ENCODE measurements around the gene REN. TPM values are rescaled to one million over a fixed set of nuclear protein-coding genes. Genes with fewer than 3 reads are reported as not detected.
A peak's percentile ranks its signal among the peaks of the same experiment; 100 is the strongest.

Gene REN
- total and polyA plus RNA-seq, 9 donors, result 0.31 TPM; not detected in 8

DNA sequence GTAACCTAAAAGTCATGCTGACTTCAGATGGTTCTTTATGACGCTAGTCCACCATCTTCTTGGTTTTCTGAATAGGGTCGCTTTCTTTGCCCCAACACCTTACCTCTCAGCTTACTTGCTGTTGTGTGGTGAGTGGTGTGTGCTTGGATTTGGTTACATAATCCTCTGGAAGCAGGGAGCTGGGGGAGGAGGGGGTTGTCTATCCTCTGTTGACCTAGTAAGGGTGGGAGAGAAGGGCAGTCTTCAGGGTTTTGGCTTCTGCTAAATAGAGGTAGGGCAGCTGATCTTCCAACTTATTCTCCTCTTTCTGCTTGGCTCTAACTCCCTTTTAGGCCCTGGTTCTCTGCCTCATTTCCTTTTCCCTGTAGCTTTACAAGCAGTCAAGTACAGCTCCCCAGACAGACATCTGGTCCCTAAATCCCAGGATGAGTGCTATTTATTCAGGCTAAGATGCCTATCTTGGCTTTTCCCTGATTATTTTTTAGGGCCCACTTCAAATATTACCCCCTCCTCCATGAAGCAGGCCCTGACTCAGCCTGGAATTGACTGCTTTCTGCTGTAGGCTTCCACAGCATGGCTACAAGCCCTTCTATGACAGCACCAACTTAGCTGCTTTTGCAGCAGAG lies 6.4 kb upstream of the REN start:
- Histone ChIP-seq H3K4me1 (ENCODE audit: control insufficient read depth, insufficient read depth, low read length) (no peaks in the 10 kb centered on the region), H3K4me3 (ENCODE audit: low read length) (no peak overlapping the region), H3K27ac (ENCODE audit: low read length) (no peak overlapping the region), H3K27me3 (ENCODE audit: control insufficient read depth, insufficient read depth, low read length) (peaks cover 14% of the 10 kb centered on the region), H3K9me3 (replicated peaks; ENCODE audit: control insufficient read depth, low read depth, low read length) (no peaks in the 10 kb centered on the region), H3K36me3 (ENCODE audit: control insufficient read depth, insufficient read depth, low read length) (no peaks in the 10 kb centered on the region)
- no CpG with 5 or more reads among the region's 2 CpGs for WGBS (ENCODE audit: insufficient coverage)
- DNase-seq, result no peak

DNA sequence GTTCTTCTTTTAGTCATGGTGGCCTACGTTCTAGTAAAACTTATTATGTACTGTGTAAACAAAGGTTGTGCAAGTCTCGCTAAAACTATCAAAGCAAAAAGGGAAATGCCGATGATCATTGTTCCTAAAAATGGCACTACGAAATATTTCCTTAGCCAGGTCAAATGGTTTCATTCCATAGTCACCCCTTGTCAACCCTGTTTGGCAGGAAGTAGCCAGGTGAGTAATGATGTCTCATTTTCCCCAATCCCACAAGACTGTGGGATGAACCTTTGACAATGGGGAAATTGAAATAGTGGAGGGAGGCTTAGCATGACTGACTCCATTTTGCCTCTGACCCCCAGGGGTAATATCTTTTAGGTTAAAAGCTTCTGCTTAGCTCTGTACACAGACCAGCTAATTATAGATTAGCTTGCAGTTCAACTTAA lies 5.6 kb upstream of the REN start:
- WGBS (ENCODE audit: insufficient coverage), result no CpG with 5 or more reads among the region's 4 CpGs
- Histone ChIP-seq H3K4me3 (ENCODE audit: low read length) (no peak overlapping the region), H3K27ac (ENCODE audit: low read length) (no peak overlapping the region), H3K9me3 (replicated peaks; ENCODE audit: control insufficient read depth, low read depth, low read length) (no peaks in the 10 kb centered on the region), H3K4me1 (ENCODE audit: control insufficient read depth, insufficient read depth, low read length) (no peaks in the 10 kb centered on the region), H3K36me3 (ENCODE audit: control insufficient read depth, insufficient read depth, low read length) (no peaks in the 10 kb centered on the region), H3K27me3 (ENCODE audit: control insufficient read depth, insufficient read depth, low read length) (peaks cover 10% of the 10 kb centered on the region)
- no peak for DNase-seq

DNA sequence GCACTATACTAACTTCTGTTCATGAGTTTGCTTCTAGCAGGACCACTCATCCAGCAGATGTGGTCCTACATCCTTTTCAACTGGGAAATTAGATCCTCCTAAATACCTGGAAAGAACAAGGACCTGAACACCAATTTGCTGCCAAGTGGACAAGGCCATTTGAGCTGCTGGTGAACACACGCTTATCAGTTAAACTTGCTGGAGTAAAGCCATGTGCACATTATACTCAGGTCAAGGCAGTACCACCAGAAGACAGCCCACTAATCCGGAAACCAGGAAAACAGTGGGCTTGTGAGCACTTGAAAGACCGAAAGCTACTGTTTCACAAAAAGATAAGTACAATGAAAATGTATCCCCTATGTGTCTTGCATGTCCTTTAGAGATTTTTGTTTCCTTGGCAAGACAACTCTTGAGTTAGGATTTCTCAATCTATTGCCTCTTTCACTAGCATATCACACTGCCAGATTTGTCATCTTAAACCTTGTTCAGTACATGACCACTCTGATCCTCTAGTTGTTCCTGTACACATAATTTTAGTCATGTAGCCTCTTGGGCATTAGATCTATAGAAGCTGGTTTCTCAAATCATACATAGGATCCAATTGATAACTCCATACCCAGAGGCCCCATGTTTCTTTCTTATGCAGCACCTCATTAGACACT lies 4.5 kb upstream of the REN start:
- peaks cover 7% of the 10 kb centered on the region for H3K27me3 ChIP-seq (ENCODE audit: control insufficient read depth, insufficient read depth, low read length)
- H3K36me3 ChIP-seq (ENCODE audit: control insufficient read depth, insufficient read depth, low read length), result no peaks in the 10 kb centered on the region
- H3K4me1 ChIP-seq (ENCODE audit: control insufficient read depth, insufficient read depth, low read length), result no peaks in the 10 kb centered on the region
- no peak for DNase-seq
- H3K27ac ChIP-seq (ENCODE audit: low read length), result no peak overlapping the region
- H3K4me3 ChIP-seq (ENCODE audit: low read length), result no peak overlapping the region
- no peaks in the 10 kb centered on the region for H3K9me3 ChIP-seq (replicated peaks; ENCODE audit: control insufficient read depth, low read depth, low read length)
- 86% methylated on average over 1 of the region's 3 CpGs for WGBS (ENCODE audit: insufficient coverage)

DNA sequence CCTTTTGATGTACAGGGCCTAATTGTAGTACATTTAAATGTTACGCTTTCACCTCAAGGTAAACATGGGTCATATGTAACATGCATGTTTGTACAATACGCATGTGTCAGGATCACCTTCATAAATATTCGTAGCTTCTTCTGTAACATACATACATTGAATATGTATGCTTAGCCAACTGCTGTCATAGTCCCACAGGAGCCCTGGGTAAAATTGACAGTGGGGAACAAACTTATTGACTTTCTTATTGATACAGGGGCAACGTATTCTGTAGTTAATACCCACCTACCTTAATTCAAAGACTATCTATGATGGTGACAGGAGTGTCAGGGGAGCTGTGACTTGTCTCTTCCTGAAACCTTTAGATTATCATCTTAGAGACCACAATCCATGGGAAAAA lies 3.7 kb upstream of the REN start:
- Histone ChIP-seq H3K36me3 (ENCODE audit: control insufficient read depth, insufficient read depth, low read length) (no peaks in the 10 kb centered on the region), H3K4me1 (ENCODE audit: control insufficient read depth, insufficient read depth, low read length) (no peaks in the 10 kb centered on the region), H3K27ac (ENCODE audit: low read length) (no peak overlapping the region), H3K9me3 (replicated peaks; ENCODE audit: control insufficient read depth, low read depth, low read length) (no peaks in the 10 kb centered on the region), H3K4me3 (ENCODE audit: low read length) (no peak overlapping the region), H3K27me3 (ENCODE audit: control insufficient read depth, insufficient read depth, low read length) (peaks cover 4% of the 10 kb centered on the region)
- WGBS (ENCODE audit: insufficient coverage), result 100% methylated on average over 1 of the region's 4 CpGs
- no peak for DNase-seq

DNA sequence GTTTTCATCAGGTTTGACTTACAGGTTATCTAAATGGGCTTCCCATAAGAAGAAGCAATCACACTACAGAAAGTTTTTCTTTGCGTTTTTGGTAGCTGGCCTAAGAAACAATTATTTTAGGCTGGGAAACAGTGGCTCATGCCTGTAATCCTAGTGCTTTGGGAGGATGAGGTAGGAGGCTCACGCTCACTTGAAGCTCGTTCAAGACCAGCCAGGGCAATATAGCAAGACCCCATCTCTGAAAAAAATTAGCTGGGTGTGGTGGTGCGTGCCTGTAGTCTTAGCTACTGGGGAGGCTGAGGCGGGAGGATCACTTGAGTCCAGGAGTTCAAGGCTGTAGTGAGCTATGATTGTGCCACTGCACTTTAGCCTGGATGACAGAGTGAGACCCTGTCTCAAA lies 1.6 kb upstream of the REN start:
- H3K27ac ChIP-seq (ENCODE audit: low read length), result no peak overlapping the region
- 95% methylated on average over 2 of the region's 5 CpGs for WGBS (ENCODE audit: insufficient coverage)

DNA sequence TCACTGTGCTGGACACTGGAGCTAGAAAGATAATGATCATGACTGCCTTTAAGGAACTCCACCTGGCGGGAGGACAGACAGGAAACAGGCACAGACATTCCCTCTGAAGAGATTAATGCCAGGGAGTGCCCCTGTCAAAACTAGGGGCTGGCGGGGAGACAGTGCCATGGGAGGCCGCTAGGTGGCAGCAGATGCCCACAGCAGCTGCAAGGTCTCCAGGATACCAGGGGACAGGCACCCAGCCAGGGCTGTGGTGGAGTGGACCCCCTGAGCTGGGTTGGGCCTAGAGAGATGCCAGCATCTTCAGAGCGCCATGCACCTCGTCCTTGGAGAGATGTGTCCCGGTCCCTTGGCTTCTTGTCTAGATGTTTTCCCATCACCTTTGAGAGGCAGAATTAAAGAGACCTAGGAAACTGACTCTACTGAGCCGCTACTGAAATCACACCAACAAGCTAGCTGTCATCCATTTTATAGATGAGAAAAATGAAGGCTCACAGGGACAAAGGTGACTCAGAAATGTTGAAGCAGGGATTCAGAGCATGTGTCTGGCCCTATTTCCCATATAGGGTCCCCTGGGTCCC lies 3.6 kb downstream of the REN start:
- DNase-seq, result peak; percentile 74
- H3K9me3 ChIP-seq (replicated peaks; ENCODE audit: control insufficient read depth, low read depth, low read length), result no peaks in the 10 kb centered on the region

More for the DNA sequence above, 1.6 kb upstream of the REN start:
- no peaks in the 10 kb centered on the region for H3K9me3 ChIP-seq (replicated peaks; ENCODE audit: control insufficient read depth, low read depth, low read length)
- H3K4me3 ChIP-seq (ENCODE audit: low read length), result no peak overlapping the region
- H3K27me3 ChIP-seq (ENCODE audit: control insufficient read depth, insufficient read depth, low read length), result peaks cover 4% of the 10 kb centered on the region
- H3K4me1 ChIP-seq (ENCODE audit: control insufficient read depth, insufficient read depth, low read length), result peaks cover 2% of the 10 kb centered on the region
- H3K36me3 ChIP-seq (ENCODE audit: control insufficient read depth, insufficient read depth, low read length), result no peaks in the 10 kb centered on the region
- DNase-seq, result no peak

DNA sequence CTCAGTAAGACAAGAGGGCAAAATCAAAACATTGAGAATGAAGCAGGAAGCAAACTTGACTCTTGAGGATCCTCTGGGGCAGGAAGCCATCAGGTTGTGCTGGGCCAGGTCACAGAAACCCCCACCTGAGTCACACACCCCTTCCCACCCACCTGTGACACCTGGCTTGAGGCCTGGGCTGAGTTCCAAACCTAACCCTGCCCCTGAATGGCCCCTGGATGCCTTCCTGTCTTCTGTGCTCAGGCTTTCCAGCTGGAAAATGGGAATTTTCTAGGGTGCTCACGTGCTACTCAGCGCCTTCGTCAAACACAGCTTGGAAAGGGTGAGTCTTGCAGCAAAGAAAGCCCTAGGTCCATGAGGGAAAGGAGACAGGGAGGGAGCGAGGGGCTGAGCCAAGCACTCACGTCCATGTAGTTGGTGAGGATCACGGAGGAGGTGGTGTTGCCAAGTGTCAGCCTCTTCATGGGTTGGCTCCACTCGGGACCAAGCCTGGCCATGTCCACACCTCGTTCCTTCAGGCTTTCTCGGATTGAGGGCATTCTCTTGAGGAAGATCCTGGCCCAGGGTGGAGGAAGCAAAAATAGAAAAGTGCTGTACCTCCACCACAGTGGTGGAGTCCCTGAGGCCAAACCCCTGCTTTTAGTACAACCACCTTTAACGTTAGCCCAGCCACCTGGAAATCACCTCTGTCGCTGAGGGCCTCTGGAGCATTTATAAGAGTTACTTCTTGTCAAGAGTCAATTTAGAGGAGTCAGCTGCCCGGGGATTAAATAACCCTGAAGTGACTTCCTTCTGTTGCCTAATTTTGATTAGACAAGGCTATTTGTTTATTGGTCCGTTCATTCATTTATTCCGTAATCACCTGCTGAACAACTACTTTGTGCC lies 4.3 kb downstream of the REN start:
- H3K4me1 ChIP-seq (ENCODE audit: control insufficient read depth, insufficient read depth, low read length), result peaks cover 7% of the 10 kb centered on the region
- H3K36me3 ChIP-seq (ENCODE audit: control insufficient read depth, insufficient read depth, low read length), result no peaks in the 10 kb centered on the region
- no peaks in the 10 kb centered on the region for H3K9me3 ChIP-seq (replicated peaks; ENCODE audit: control insufficient read depth, low read depth, low read length)
- no peak overlapping the region for H3K4me3 ChIP-seq (ENCODE audit: low read length)
- peaks cover 18% of the 10 kb centered on the region for H3K27me3 ChIP-seq (ENCODE audit: control insufficient read depth, insufficient read depth, low read length)
- 53% methylated on average over 8 of the region's 14 CpGs for WGBS (ENCODE audit: insufficient coverage)
- H3K27ac ChIP-seq (ENCODE audit: low read length), result no peak overlapping the region
- DNase-seq, result no peak

More for the DNA sequence above, 3.6 kb downstream of the REN start:
- Histone ChIP-seq H3K27ac (ENCODE audit: low read length) (no peak overlapping the region), H3K4me1 (ENCODE audit: control insufficient read depth, insufficient read depth, low read length) (peaks cover 7% of the 10 kb centered on the region), H3K36me3 (ENCODE audit: control insufficient read depth, insufficient read depth, low read length) (no peaks in the 10 kb centered on the region), H3K4me3 (ENCODE audit: low read length) (no peak overlapping the region), H3K27me3 (ENCODE audit: control insufficient read depth, insufficient read depth, low read length) (peaks cover 18% of the 10 kb centered on the region)
- 0% methylated on average over 6 of the region's 7 CpGs for WGBS (ENCODE audit: insufficient coverage)

DNA sequence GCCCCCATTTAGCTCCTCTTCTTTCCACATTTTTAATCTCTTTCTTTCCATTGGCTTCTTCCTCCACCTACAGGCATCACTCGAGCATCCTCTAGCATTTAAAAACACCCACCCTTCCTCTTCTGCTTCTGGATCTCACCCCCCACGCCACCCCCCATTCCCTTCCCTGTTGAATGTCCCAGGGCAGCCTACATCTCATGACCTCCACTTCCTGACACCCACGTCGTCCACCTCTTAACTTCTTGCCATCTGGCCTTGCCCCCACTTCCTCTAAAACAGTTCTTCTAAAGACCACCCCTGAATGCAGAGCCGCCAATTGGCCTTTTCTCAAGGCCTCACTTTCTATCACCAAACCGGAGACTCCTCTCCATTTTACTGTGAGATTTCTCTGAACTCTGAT lies 8.2 kb downstream of the REN start:
- Histone ChIP-seq H3K9me3 (replicated peaks; ENCODE audit: control insufficient read depth, low read depth, low read length) (no peaks in the 10 kb centered on the region), H3K27ac (ENCODE audit: low read length) (no peak overlapping the region), H3K4me3 (ENCODE audit: low read length) (no peak overlapping the region), H3K27me3 (ENCODE audit: control insufficient read depth, insufficient read depth, low read length) (peaks cover 18% of the 10 kb centered on the region), H3K4me1 (ENCODE audit: control insufficient read depth, insufficient read depth, low read length) (peaks cover 7% of the 10 kb centered on the region), H3K36me3 (ENCODE audit: control insufficient read depth, insufficient read depth, low read length) (no peaks in the 10 kb centered on the region)
- 35% methylated on average over 6 of the region's 6 CpGs for WGBS (ENCODE audit: insufficient coverage)
- DNase-seq, result no peak

DNA sequence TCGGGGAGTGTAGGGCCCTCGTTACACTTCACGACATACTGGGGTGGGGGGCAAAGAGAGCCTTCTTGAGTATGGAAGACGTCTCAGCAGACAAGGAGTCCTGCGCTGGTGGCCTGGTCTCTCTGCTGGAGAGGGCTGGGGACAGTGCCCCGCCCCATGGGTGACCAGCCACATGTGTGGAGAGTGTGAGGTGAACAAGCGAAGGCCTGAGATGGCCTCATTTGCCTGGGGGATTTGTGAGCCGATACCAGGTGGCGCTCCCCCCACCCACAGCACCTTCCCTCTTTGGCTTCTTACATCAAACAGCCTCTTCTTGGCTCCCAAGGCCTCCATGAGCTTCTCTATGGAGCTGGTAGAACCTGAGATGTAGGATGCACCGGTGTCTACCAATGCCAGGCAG lies 10.3 kb downstream of the REN start:
- WGBS (ENCODE audit: insufficient coverage), result 81% methylated on average over 8 of the region's 10 CpGs
- H3K27ac ChIP-seq (ENCODE audit: low read length), result no peak overlapping the region
- no peaks in the 10 kb centered on the region for H3K36me3 ChIP-seq (ENCODE audit: control insufficient read depth, insufficient read depth, low read length)
- no peaks in the 10 kb centered on the region for H3K9me3 ChIP-seq (replicated peaks; ENCODE audit: control insufficient read depth, low read depth, low read length)
- no peak overlapping the region for H3K4me3 ChIP-seq (ENCODE audit: low read length)
- peaks cover 17% of the 10 kb centered on the region for H3K27me3 ChIP-seq (ENCODE audit: control insufficient read depth, insufficient read depth, low read length)
- peaks cover 11% of the 10 kb centered on the region for H3K4me1 ChIP-seq (ENCODE audit: control insufficient read depth, insufficient read depth, low read length)
- no peak for DNase-seq
